AG10803 (cell line): ENCODE results near the gene SLC22A7.

ENCODE experiments used
- DNase-seq: peaks from one replicate; pipeline ENCODE4 v3.0.0; 2010; ENCODE audit warnings: low read depth
- H3K4me3 ChIP-seq: 2 replicates; pipeline ENCODE4 v1.5.1; 2011; ENCODE audit warnings: mild to moderate bottlenecking, low read length, control low read depth
- CTCF ChIP-seq: conservative IDR thresholded peaks from 2 replicates; pipeline ENCODE4 v1.5.1; 2011; ENCODE audit warnings: mild to moderate bottlenecking, low read length, control low read depth, inconsistent platforms

The SLC22A7 gene

GRCh38 chr6:43283905-43284304, 14.2 kb upstream of the SLC22A7 start:
- no peak for TF ChIP-seq CTCF
- no peak for DNase-seq
- H3K4me3 ChIP-seq: no peak overlapping the region

GRCh38 chr6:43284991-43285781, 12.9 kb upstream of the SLC22A7 start:
- no peak for DNase-seq
- no peak for TF ChIP-seq CTCF
- no peak overlapping the region for H3K4me3 ChIP-seq

GRCh38 chr6:43285832-43286231, 12.2 kb upstream of the SLC22A7 start:
- no peak for DNase-seq
- H3K4me3 ChIP-seq: no peak overlapping the region
- no peak for TF ChIP-seq CTCF

- DNase-seq: no peak
- H3K4me3 ChIP-seq: no peak overlapping the region
- no peak for TF ChIP-seq CTCF
Measured at GRCh38 chr6:43286456-43286979, 11.5 kb upstream of the SLC22A7 start.

GRCh38 chr6:43286980-43287716, 10.9 kb upstream of the SLC22A7 start:
- no peak overlapping the region for H3K4me3 ChIP-seq
- DNase-seq: no peak
- TF ChIP-seq CTCF: peak; percentile 11; the same call in 1 of the 2 replicates

GRCh38 chr6:43287717-43288679, 10.1 kb upstream of the SLC22A7 start:
- no peak overlapping the region for H3K4me3 ChIP-seq
- TF ChIP-seq CTCF: no peak
- DNase-seq: no peak
